D721Med (cell line): ENCODE data around the gene UMAD1.

Source experiments
- DNase-seq: peaks from one replicate; pipeline ENCODE4 v3.0.0; 2011; ENCODE audit warnings: low spot score; ENCODE audit not compliant: insufficient read length
- FAIRE-seq: peaks from 2 replicates; lab custom pipeline; 2011; peaks lifted over from hg19 to GRCh38; lab: Jason Lieb, UNC
- TF ChIP-seq, protein P1 (sequence below): IDR thresholded peaks from 2 replicates; pipeline ENCODE4 v1.5.1; 2012; ENCODE audit warnings: mild to moderate bottlenecking, control low read depth; ENCODE audit not compliant: insufficient read depth; ENCODE audit errors: missing control alignments

UMAD1 gene

GRCh38 chr7:7718492-7718891, 77.9 kb downstream of the UMAD1 start, which contains the start of gene RPA3:
Gene RPA3, minus strand, starts transcription at chr7:7718607. Its CDS starts 78,189 bp downstream, at chr7:7640418.
- TF ChIP-seq, protein P1, sequence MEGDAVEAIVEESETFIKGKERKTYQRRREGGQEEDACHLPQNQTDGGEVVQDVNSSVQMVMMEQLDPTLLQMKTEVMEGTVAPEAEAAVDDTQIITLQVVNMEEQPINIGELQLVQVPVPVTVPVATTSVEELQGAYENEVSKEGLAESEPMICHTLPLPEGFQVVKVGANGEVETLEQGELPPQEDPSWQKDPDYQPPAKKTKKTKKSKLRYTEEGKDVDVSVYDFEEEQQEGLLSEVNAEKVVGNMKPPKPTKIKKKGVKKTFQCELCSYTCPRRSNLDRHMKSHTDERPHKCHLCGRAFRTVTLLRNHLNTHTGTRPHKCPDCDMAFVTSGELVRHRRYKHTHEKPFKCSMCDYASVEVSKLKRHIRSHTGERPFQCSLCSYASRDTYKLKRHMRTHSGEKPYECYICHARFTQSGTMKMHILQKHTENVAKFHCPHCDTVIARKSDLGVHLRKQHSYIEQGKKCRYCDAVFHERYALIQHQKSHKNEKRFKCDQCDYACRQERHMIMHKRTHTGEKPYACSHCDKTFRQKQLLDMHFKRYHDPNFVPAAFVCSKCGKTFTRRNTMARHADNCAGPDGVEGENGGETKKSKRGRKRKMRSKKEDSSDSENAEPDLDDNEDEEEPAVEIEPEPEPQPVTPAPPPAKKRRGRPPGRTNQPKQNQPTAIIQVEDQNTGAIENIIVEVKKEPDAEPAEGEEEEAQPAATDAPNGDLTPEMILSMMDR = no peak
- no peak for FAIRE-seq
- no peak for DNase-seq

DNA sequence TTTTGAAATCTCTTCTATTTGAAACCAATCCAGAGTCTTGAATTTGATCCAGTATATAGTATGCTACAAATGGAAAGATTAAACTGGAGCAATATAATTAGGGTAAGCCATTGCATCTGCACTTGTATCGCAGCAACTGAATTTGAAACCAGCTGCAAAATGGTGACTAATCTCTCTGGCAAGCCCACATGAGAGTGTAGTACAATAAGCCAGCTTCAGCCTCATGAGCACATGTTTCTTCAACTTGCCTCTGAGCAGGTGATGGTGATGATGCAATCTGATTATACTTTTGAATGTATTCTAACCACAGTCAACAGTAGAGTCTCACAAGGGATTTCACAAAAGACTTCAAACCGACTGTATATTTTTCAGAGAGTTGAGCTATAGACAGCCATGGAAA, 78.7 kb downstream of the UMAD1 start:
- FAIRE-seq = peak; percentile 60
- DNase-seq = no peak
- TF ChIP-seq, protein P1 = no peak

DNA sequence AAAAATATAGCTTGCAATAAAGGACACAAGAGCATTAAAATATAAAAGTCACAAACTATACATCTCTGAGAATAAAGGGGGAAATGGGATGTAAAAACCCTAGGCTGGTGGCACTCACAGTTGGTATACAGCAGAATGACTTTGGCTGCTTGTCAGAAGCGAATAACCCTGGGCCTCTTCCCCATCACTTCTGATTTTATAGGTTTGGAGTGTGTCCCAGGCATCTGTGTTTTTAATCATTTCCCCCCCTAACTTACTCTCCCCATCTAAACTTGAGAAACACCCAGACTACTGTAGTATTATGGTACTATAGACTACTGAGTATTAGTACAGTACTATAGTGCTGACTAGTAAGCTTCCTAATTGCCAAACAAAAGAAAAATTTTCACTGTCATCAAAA, 79.6 kb downstream of the UMAD1 start:
- no peak for FAIRE-seq
- no peak for DNase-seq
- TF ChIP-seq, protein P1 = no peak

GRCh38 chr7:7720750-7721621, 80.4 kb downstream of the UMAD1 start:
- no peak for FAIRE-seq
- TF ChIP-seq, protein P1 = no peak
- DNase-seq = no peak

DNA sequence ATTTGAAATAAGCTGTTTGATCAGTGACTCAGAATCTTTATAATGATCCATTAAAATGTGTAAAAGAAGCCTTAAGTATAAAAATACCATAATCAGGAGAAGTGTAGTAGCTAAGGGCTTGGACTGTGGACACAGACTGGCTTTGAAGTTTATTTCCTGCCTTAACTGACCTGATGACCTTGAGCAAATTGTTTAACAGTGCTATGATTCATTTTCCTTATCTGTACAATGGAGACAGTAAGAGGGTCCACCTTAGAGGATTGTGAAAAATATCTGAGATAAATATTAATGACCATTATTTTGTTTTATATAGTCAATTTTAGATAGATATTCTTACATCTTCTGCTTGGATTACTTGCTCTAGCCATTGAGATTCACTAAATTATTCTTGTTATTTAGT, 91.2 kb downstream of the UMAD1 start:
- no peak for DNase-seq
- TF ChIP-seq, protein P1 = no peak
- FAIRE-seq = no peak

- TF ChIP-seq, protein P1 = no peak
- DNase-seq (no peak), FAIRE-seq (peak; percentile 63)
Measured at GRCh38 chr7:7732621-7733281, 92.2 kb downstream of the UMAD1 start.
